NCI-H2107 (cell line): Measurements from ENCODE around the gene TMC6.
A peak's percentile ranks its signal among the peaks of the same experiment; 100 is the strongest.
"Not testable (repeated sequence)": the region's sequence is repeated elsewhere in the genome, so short reads cannot be mapped to it uniquely, and the experiment has no call there.

Source experiments
- DNase-seq: peaks from one replicate; lab custom pipeline; 2025; lab: John Stamatoyannopoulos, UW

TMC6 gene

GRCh38 chr17:78128551-78129350 is at the start of gene TMC6:
Gene TMC6 (minus strand): TSS chr17:78128755. CDS start chr17:78126832, 1,923 bp downstream.
- DNase-seq: no peak

GRCh38 chr17:78176548-78177025 is 48.0 kb upstream of the TMC6 start:
- no peak for DNase-seq

GRCh38 chr17:78175643-78175981 is 47.1 kb upstream of the TMC6 start:
- DNase-seq: no peak

GRCh38 chr17:78174870-78175642 is 46.5 kb upstream of the TMC6 start:
- no peak for DNase-seq

- no peak for DNase-seq
These were observed 45.9 kb upstream of the TMC6 start for GRCh38 chr17:78174346-78174869.

- no peak for DNase-seq
These were observed 44.7 kb upstream of the TMC6 start for GRCh38 chr17:78173097-78173715.

GRCh38 chr17:78172249-78173051 is 43.9 kb upstream of the TMC6 start:
- no peak for DNase-seq

- not testable (repeated sequence) for DNase-seq
These were observed 43.2 kb upstream of the TMC6 start for GRCh38 chr17:78171591-78172248.

- no peak for DNase-seq
These were observed 42.4 kb upstream of the TMC6 start for GRCh38 chr17:78170692-78171590.

- DNase-seq: no peak
These were observed 40.6 kb upstream of the TMC6 start for GRCh38 chr17:78168903-78169793.

- peak; percentile 66 for DNase-seq
These were observed 39.8 kb upstream of the TMC6 start, which contains the start of gene SYNGR2 for GRCh38 chr17:78168242-78168902. Gene SYNGR2 (plus strand): TSS chr17:78168581. CDS start chr17:78168617, 36 bp downstream.

- DNase-seq: no peak
These were observed 37.9 kb upstream of the TMC6 start for GRCh38 chr17:78166416-78166815.

- DNase-seq: no peak
These were observed 36.4 kb upstream of the TMC6 start for GRCh38 chr17:78164748-78165607.

- no peak for DNase-seq
These were observed 35.6 kb upstream of the TMC6 start for GRCh38 chr17:78163881-78164747.

GRCh38 chr17:78159575-78160158 is 31.1 kb upstream of the TMC6 start:
- DNase-seq: no peak
